Mesendoderm (in vitro differentiated cells): ENCODE results near the gene CCL14.
A peak's percentile ranks its signal among the peaks of the same experiment; 100 is the strongest.

Experiments used
- DNase-seq: peaks from one replicate; pipeline ENCODE4 v3.0.0; 2013
- H2AK5ac ChIP-seq: 2 replicates; pipeline ENCODE4 v1.6.1; 2013; ENCODE audit warnings: low read length, inconsistent platforms
- H2BK120ac ChIP-seq: 2 replicates; pipeline ENCODE4 v1.6.1; 2013; ENCODE audit warnings: low read depth, mild to moderate bottlenecking, low read length, moderate library complexity, mixed read lengths
- H2BK15ac ChIP-seq: replicated peaks from 2 replicates; pipeline ENCODE4 v1.6.1; 2013; ENCODE audit warnings: low read depth, mild to moderate bottlenecking, moderate library complexity
- H2BK5ac ChIP-seq: 2 replicates; pipeline ENCODE4 v1.6.1; 2013; ENCODE audit warnings: low read length, inconsistent platforms
- H3K18ac ChIP-seq: 2 replicates; pipeline ENCODE4 v1.6.1; 2013; ENCODE audit warnings: mild to moderate bottlenecking, low read length, mixed read lengths
- H3K23ac ChIP-seq: one replicate; pipeline ENCODE4 v1.6.1; 2013; ENCODE audit warnings: low read length
- H3K27ac ChIP-seq: 2 replicates; pipeline ENCODE4 v1.5.1; 2013; ENCODE audit warnings: low read depth, mild to moderate bottlenecking, inconsistent platforms, low read length, moderate library complexity
- H3K27me3 ChIP-seq: 2 replicates; pipeline ENCODE4 v1.6.1; 2013; ENCODE audit warnings: low read length, control low read depth, mild to moderate bottlenecking, inconsistent platforms; ENCODE audit not compliant: insufficient read depth, poor library complexity
- H3K36me3 ChIP-seq: 2 replicates; pipeline ENCODE4 v1.6.1; 2013; ENCODE audit warnings: low read length, inconsistent platforms; ENCODE audit not compliant: control insufficient read depth, insufficient read depth
- H3K4ac ChIP-seq: one replicate; pipeline ENCODE4 v1.6.1; 2013; ENCODE audit warnings: low read depth, mild to moderate bottlenecking, low read length, moderate library complexity
- H3K4me1 ChIP-seq: 2 replicates; pipeline ENCODE4 v1.6.1; 2013; ENCODE audit warnings: low read depth, low read length, inconsistent platforms; ENCODE audit not compliant: control insufficient read depth
- H3K4me2 ChIP-seq: 2 replicates; pipeline ENCODE4 v1.6.1; 2013; ENCODE audit warnings: low read length
- H3K4me3 ChIP-seq: 2 replicates; pipeline ENCODE4 v1.5.1; 2013; ENCODE audit warnings: mild to moderate bottlenecking, low read length
- H3K56ac ChIP-seq: one replicate; pipeline ENCODE4 v1.6.1; 2013; ENCODE audit warnings: low read length
- H3K79me1 ChIP-seq: 2 replicates; pipeline ENCODE4 v1.6.1; 2013; ENCODE audit warnings: low read length, inconsistent platforms
- H3K79me2 ChIP-seq: 2 replicates; pipeline ENCODE4 v1.6.1; 2013; ENCODE audit warnings: mild to moderate bottlenecking, low read length; ENCODE audit not compliant: control insufficient read depth, insufficient read depth
- H3K9ac ChIP-seq: 2 replicates; pipeline ENCODE4 v1.6.1; 2013; ENCODE audit warnings: low read length, inconsistent platforms
- H4K5ac ChIP-seq: one replicate; pipeline ENCODE4 v1.6.1; 2013; ENCODE audit warnings: low read length
- H4K8ac ChIP-seq: one replicate; pipeline ENCODE4 v1.6.1; 2013; ENCODE audit warnings: low read depth, mild to moderate bottlenecking, control low read depth, low read length, moderate library complexity
- WGBS: extraction: QIAGEN DNeasy Blood & Tissue Kit; methylation state at CpG from one replicate; pipeline ENCODE4 v1.1.7; 2013; ENCODE audit warnings: low lambda C conversion rate, missing lambda C conversion rate; ENCODE audit not compliant: insufficient coverage; ENCODE audit errors: extremely low coverage; 5-methylcytosine and 5-hydroxymethylcytosine counted together

CCL14 gene

GRCh38 chr17:35973333-35974260, 12.9 kb downstream of the CCL14 start:
- Histone ChIP-seq H3K27me3 (no peaks in the 10 kb centered on the region), H2AK5ac (no peak overlapping the region), H2BK5ac (no peak overlapping the region), H3K18ac (no peak overlapping the region), H2BK120ac (no peak overlapping the region), H3K27ac (no peak overlapping the region), H3K9ac (no peak overlapping the region), H4K5ac (no peak overlapping the region), H3K56ac (no peak overlapping the region), H3K79me1 (no peaks in the 10 kb centered on the region), H3K4me3 (no peak overlapping the region), H2BK15ac (no peak overlapping the region), H4K8ac (no peak overlapping the region), H3K4ac (no peak overlapping the region), H3K36me3 (no peaks in the 10 kb centered on the region), H3K79me2 (no peaks in the 10 kb centered on the region), H3K23ac (no peak overlapping the region), H3K4me1 (no peaks in the 10 kb centered on the region), H3K4me2 (no peak overlapping the region)
- no CpG with 5 or more reads among the region's 10 CpGs for WGBS
- peak; percentile 11 for DNase-seq

DNA sequence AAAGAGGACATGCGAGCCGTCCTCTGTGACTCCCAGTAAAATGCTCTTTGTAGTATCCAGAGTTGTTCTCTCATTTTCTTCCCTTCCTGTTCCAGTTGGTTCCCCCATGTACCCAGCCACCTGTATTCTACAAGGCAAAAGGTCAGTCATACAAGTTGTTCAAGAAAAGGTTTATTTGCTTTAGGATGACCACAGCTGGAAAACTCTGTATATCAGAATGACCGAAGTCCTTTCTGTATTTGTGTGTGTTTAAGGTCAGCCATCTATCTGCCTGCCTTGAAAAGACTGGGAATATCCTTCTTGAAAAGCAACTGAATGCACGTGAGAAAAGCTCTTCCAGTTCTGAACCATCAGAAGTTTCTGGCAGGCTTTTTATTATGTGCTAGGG, 13.6 kb downstream of the CCL14 start:
- no peak overlapping the region for H2BK15ac ChIP-seq
- DNase-seq = no peak
- no peak overlapping the region for H3K4ac ChIP-seq
- H3K79me2 ChIP-seq = no peaks in the 10 kb centered on the region
- no peaks in the 10 kb centered on the region for H3K27me3 ChIP-seq
- H3K9ac ChIP-seq = no peak overlapping the region
- no peaks in the 10 kb centered on the region for H3K36me3 ChIP-seq
- WGBS = no CpG with 5 or more reads among the region's 4 CpGs
- no peak overlapping the region for H3K23ac ChIP-seq
- no peak overlapping the region for H3K4me2 ChIP-seq
- H2AK5ac ChIP-seq = no peak overlapping the region
- H3K27ac ChIP-seq = no peak overlapping the region
- no peaks in the 10 kb centered on the region for H3K4me1 ChIP-seq
- no peak overlapping the region for H2BK5ac ChIP-seq
- H3K79me1 ChIP-seq = no peaks in the 10 kb centered on the region
- H3K56ac ChIP-seq = no peak overlapping the region
- no peak overlapping the region for H2BK120ac ChIP-seq
- H3K4me3 ChIP-seq = no peak overlapping the region
- H4K8ac ChIP-seq = no peak overlapping the region
- H4K5ac ChIP-seq = no peak overlapping the region
- H3K18ac ChIP-seq = no peak overlapping the region

DNA sequence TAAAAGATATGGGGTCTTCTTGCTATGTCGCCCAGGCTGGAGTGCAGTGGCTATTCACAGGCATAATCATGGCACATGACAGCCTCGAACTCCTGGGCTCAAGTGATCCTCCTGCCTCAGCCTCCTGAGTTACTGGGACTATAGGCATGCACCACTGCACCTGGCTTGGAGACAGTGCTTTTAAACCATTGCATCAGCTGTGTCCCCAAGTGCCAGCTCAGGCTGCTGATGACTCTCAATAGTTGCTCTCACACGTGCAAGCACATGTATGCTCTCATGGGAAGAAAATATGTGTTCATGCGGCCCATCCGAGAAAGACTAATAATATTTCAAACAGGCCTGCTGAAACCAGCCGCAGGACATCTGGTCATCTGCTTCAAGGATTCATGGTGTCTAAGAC, 14.0 kb downstream of the CCL14 start:
- no peak for DNase-seq
- H2BK120ac ChIP-seq = no peak overlapping the region
- no peak overlapping the region for H3K4ac ChIP-seq
- no peaks in the 10 kb centered on the region for H3K27me3 ChIP-seq
- no peak overlapping the region for H3K4me2 ChIP-seq
- H3K4me1 ChIP-seq = no peaks in the 10 kb centered on the region
- H3K56ac ChIP-seq = no peak overlapping the region
- no peak overlapping the region for H4K5ac ChIP-seq
- H3K79me1 ChIP-seq = no peaks in the 10 kb centered on the region
- H3K79me2 ChIP-seq = no peaks in the 10 kb centered on the region
- no peak overlapping the region for H2BK15ac ChIP-seq
- WGBS = no CpG with 5 or more reads among the region's 6 CpGs
- H3K23ac ChIP-seq = no peak overlapping the region
- H2BK5ac ChIP-seq = no peak overlapping the region
- no peak overlapping the region for H3K18ac ChIP-seq
- no peaks in the 10 kb centered on the region for H3K36me3 ChIP-seq
- no peak overlapping the region for H3K9ac ChIP-seq
- H4K8ac ChIP-seq = no peak overlapping the region
- no peak overlapping the region for H2AK5ac ChIP-seq
- H3K4me3 ChIP-seq = no peak overlapping the region
- no peak overlapping the region for H3K27ac ChIP-seq

DNA sequence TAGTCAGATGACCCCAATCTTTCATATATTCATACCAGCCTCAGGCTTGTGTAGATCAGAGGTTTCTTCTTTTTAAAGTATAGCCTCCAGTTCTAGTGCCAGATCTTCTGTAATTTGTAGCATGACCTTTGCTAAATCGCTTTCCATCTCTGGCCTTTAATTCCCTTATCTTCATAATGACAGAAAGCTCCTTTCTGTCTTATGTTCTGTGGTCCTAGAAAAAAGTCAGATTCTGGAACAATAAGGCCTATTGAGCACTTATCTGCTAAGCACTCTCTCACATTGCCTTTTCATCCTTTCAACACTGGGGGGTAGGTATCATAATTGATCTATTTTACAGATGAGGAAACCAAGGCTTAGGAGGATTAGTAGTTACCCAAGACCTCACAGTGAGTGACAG, 14.5 kb downstream of the CCL14 start:
- no peak overlapping the region for H3K4ac ChIP-seq
- H3K27me3 ChIP-seq = no peaks in the 10 kb centered on the region
- no peak overlapping the region for H2BK120ac ChIP-seq
- no peak overlapping the region for H2AK5ac ChIP-seq
- no peaks in the 10 kb centered on the region for H3K79me1 ChIP-seq
- H2BK5ac ChIP-seq = no peak overlapping the region
- H3K9ac ChIP-seq = no peak overlapping the region
- H2BK15ac ChIP-seq = no peak overlapping the region
- no peaks in the 10 kb centered on the region for H3K36me3 ChIP-seq
- H3K56ac ChIP-seq = no peak overlapping the region
- H4K5ac ChIP-seq = no peak overlapping the region
- no peak overlapping the region for H3K23ac ChIP-seq
- WGBS = no CpG with 5 or more reads among the region's 1 CpG
- no peaks in the 10 kb centered on the region for H3K79me2 ChIP-seq
- H3K4me1 ChIP-seq = no peaks in the 10 kb centered on the region
- no peak overlapping the region for H3K27ac ChIP-seq
- H4K8ac ChIP-seq = no peak overlapping the region
- no peak for DNase-seq
- H3K18ac ChIP-seq = no peak overlapping the region
- H3K4me3 ChIP-seq = no peak overlapping the region
- no peak overlapping the region for H3K4me2 ChIP-seq

GRCh38 chr17:35969558-35970380, 16.8 kb downstream of the CCL14 start:
- Histone ChIP-seq H2BK15ac (no peak overlapping the region), H3K56ac (no peak overlapping the region), H3K23ac (no peak overlapping the region), H3K79me1 (no peaks in the 10 kb centered on the region), H3K9ac (no peak overlapping the region), H4K5ac (no peak overlapping the region), H2BK120ac (no peak overlapping the region), H3K18ac (no peak overlapping the region), H2AK5ac (no peak overlapping the region), H3K79me2 (no peaks in the 10 kb centered on the region), H2BK5ac (no peak overlapping the region), H3K27me3 (no peaks in the 10 kb centered on the region), H3K4me2 (no peak overlapping the region), H3K4me1 (no peaks in the 10 kb centered on the region), H3K4ac (no peak overlapping the region), H3K36me3 (no peaks in the 10 kb centered on the region), H4K8ac (no peak overlapping the region), H3K4me3 (no peak overlapping the region), H3K27ac (no peak overlapping the region)
- DNase-seq = peak; percentile 87
- no CpG with 5 or more reads among the region's 8 CpGs for WGBS
